HG03378 (cell line): ENCODE measurements around the gene RELCH.
A peak's percentile ranks its signal among the peaks of the same experiment; 100 is the strongest.

Experiments used
- ATAC-seq: cut with Tn5 transposase; IDR thresholded peaks from one replicate; pipeline ENCODE4 v1.9.1; 2021; ENCODE audit warnings: mild to moderate bottlenecking, moderate library complexity; ENCODE audit not compliant: unreplicated experiment

Gene RELCH

GRCh38 chr18:62248313-62248712, 61.3 kb downstream of the RELCH start:
- ATAC-seq: no peak

- peak; percentile 63 for ATAC-seq
Measured at GRCh38 chr18:62249478-62250097, 62.5 kb downstream of the RELCH start.

- ATAC-seq: no peak
Measured at GRCh38 chr18:62250475-62250874, 63.4 kb downstream of the RELCH start.

GRCh38 chr18:62258093-62258492, 71.0 kb downstream of the RELCH start:
- ATAC-seq: no peak

GRCh38 chr18:62258616-62259015, 71.6 kb downstream of the RELCH start:
- peak; percentile 66 for ATAC-seq

- ATAC-seq: no peak
Measured at GRCh38 chr18:62262061-62262460, 75.0 kb downstream of the RELCH start.

GRCh38 chr18:62264984-62265383, 77.9 kb downstream of the RELCH start:
- no peak for ATAC-seq

GRCh38 chr18:62277045-62277444, 90.0 kb downstream of the RELCH start:
- no peak for ATAC-seq

- ATAC-seq: no peak
Measured at GRCh38 chr18:62279561-62279960, 92.5 kb downstream of the RELCH start.

- no peak for ATAC-seq
Measured at GRCh38 chr18:62280058-62280457, 93.0 kb downstream of the RELCH start.

- no peak for ATAC-seq
Measured at GRCh38 chr18:62280786-62281185, 93.7 kb downstream of the RELCH start.

GRCh38 chr18:62281684-62282083, 94.6 kb downstream of the RELCH start:
- ATAC-seq: no peak

GRCh38 chr18:62282188-62282629, 95.2 kb downstream of the RELCH start:
- no peak for ATAC-seq

- no peak for ATAC-seq
Measured at GRCh38 chr18:62284637-62285036, 97.6 kb downstream of the RELCH start.

- ATAC-seq: no peak
Measured at GRCh38 chr18:62285281-62285680, 98.2 kb downstream of the RELCH start.

- ATAC-seq: peak; percentile 29
Measured at GRCh38 chr18:62287781-62288664, 101.0 kb downstream of the RELCH start.

GRCh38 chr18:62288665-62289008, 101.6 kb downstream of the RELCH start:
- ATAC-seq: peak; percentile 63

GRCh38 chr18:62289047-62289446, 102.0 kb downstream of the RELCH start:
- ATAC-seq: peak; percentile 72

GRCh38 chr18:62294073-62294472, 107.0 kb downstream of the RELCH start:
- no peak for ATAC-seq

- no peak for ATAC-seq
Measured at GRCh38 chr18:62300359-62300963, 113.4 kb downstream of the RELCH start.

GRCh38 chr18:62301322-62301721, 114.3 kb downstream of the RELCH start:
- no peak for ATAC-seq

- ATAC-seq: no peak
Measured at GRCh38 chr18:62312851-62313250, 125.8 kb downstream of the RELCH start.
